GM21360 (cell line): ENCODE results near the gene ELF1.
A peak's percentile ranks its signal among the peaks of the same experiment; 100 is the strongest.
"Not testable (repeated sequence)": the region's sequence is repeated elsewhere in the genome, so short reads cannot be mapped to it uniquely, and the experiment has no call there.

ENCODE experiments used
- ATAC-seq: cut with Tn5 transposase; IDR thresholded peaks from one replicate; pipeline ENCODE4 v1.9.1; 2021; ENCODE audit warnings: mild to moderate bottlenecking, moderate library complexity; ENCODE audit not compliant: unreplicated experiment

ELF1 gene

DNA sequence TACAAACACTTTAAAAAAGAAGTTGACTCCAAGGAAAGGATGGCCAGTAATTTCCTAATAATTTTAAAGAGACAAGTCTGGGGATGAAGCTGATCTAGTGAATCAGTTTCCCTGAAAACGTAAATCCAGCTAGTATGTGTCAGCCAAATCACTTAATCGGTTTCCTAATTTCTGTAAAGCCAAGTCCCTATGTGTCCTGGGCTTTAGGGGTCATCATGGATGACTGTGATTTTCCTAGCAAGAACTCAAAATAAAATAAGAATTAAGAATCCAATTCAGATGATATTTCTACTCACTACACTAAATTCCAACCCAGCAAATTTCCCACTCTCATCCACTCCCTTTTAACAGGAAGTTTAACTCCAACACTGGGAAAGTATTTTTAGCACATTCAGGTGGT, 35.9 kb downstream of the ELF1 start:
- no peak for ATAC-seq

DNA sequence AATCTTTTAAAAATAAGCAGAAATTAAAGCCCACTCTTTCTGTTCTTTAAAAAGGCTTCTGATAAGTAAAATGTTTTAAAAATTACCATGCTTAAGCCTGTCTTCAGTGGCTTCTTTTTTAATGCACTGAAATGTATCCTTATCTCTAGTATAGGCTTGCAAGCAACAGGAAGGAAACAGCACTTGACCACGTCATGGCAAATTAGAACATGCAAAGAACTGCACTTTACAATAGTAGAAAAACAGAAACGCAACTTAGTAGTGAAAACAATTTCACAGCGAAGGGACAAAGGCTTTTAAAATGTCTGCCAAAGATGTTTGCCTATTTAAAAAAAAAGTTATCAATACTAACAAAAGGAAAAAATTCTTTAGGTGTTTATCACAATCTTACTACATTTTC, 36.3 kb downstream of the ELF1 start:
- peak; percentile 47 for ATAC-seq

DNA sequence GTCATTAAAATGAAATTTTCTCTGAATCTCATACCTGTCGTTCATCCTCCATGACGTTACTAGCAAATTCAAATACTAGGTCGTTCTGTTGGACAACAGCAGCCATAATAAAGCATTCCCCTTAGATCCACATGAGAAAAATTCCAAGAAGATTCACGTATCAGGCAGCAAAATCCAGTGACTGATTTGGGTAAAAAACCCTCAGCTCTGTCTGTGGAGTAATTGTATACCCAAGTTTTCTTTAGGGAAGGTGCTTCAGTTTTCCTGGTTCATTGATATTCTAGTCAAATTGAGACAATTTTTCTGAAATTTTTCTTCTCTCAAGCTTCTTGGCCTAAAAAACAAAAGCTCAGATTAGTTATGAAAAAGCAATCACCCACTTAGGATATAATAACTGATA, 37.2 kb downstream of the ELF1 start:
- ATAC-seq, result no peak

DNA sequence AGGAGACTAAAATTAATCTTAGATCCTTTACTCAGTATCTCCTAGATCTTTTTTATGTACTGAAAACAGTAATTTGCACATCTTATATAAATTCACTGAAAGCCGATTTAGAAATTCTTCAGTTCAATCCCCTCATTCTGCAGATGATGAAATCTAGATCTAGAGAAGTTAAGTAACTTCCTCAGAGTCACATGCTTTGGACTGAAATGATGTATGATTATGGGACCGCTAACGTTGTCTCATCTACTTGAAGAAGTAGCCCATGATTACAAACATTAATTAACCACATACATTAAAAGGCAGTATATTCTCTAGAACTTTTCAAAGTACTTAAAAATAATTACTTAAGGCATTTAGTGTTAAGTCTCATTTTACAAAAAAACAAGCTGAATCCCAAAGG, 37.8 kb downstream of the ELF1 start:
- no peak for ATAC-seq

DNA sequence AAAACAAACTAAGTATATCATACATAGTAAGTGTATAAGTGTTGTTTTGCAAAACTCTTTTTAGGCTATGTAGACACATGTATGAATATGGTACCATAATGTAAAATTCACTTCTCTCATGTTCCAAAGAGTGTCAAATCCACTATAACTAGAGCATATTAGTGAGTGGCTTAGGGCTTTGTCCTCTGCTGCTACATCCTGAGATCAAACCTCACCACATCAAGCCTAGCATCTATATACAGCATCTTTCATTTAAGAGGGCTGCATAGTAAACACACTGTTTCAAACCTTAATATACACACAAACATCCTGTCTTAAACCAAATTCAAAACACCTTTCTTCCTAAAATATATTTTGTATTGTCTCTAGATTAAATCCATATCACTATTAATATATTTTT, 38.7 kb downstream of the ELF1 start:
- ATAC-seq, result no peak

DNA sequence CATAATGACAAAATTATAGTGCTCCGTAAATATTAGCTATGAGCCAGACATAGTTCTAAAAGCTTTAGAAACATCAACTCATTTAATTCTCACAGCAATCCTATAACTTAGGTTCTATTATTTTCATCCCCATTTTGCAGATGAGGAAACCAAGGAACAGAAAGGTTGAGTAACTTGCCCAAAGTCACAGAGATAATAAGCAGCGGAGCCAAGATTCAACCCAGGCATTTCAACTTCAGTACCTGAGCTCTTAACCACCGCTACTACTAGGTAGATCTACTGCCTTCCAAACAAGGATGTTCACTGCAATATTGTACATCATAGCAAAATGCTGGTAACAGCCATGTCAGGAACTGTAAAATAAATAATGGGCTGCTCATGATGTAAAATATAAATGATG, 39.9 kb downstream of the ELF1 start:
- no peak for ATAC-seq

DNA sequence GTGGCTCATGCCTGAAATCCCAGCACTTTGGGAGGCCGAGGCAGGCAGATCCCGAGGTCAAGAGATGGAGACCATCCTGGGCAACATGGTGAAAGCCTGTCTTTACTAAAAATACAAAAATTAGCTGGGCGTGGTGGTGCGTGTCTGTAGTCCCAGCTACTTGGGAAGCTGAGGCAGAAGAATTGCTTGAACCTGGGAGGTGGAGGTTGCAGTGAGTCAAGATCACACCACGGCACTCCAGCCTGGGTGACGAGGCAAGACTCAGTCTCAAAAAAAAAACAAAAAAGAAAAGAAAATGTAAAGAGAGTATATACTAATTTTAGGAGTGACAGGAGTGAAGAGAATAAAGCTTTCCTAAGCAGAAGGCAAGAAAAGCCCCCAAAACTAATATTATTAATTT, 41.0 kb downstream of the ELF1 start:
- not testable (repeated sequence) for ATAC-seq

DNA sequence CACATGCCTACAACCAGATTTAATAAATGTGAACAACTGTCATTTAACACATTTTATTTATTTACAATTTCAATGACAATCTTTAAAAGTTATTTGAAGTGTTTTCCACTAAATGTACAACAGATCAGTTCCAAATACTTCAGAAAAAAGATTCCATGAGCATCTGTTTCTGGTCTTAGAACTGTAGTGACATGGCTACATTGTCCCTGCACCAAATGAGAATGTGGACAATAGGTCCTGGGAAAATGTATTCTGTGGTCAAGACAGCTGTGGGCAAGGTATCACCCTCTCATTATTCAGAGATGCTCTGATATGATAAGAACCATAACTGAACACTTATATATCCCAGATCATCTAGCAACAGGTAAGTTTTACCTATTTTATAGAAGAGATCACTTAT, 43.7 kb downstream of the ELF1 start:
- no peak for ATAC-seq

DNA sequence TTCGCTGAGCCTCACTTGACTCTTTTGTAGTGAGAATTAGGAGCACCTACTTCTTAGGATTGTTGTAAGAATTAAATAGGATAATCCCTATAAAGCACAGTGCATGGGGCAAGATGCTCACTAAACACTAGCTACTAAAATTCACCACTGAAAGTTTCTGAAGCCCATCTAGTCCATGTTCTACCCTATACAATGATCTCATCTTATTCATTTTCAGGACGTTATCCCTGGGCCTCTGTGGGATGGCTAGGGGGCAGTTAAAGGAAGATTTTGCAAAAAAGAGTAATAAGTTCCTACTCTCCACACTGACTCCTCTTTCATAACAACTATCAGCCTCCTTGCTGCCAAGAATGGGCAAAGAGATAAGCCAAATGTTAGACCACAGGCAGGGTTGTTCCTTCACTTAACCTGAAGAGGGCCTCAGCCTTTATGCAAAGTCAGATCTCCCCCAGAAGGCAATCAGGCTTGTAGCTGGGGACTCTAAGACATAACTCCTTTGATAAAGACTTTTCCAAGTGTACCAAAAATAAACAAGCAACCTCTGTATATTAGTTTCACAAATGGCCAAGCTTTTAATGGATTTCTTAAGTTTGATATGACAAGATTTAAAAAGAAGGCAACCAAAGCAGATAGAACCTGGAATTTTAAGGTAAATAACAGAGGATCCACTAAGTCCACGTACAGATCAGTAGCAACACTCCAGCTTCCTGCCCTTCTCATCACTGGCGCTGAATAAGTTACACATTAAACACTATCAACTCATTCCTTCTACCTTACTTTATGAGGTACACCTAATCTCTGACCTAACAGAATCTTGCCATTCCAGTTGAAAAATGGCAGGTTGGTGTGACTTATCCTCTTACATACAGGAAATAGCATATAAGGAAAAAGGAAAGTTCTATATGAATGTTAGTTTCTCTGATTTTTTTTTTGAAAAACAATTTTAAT, 44.4 kb downstream of the ELF1 start:
- ATAC-seq, result peak; percentile 52

DNA sequence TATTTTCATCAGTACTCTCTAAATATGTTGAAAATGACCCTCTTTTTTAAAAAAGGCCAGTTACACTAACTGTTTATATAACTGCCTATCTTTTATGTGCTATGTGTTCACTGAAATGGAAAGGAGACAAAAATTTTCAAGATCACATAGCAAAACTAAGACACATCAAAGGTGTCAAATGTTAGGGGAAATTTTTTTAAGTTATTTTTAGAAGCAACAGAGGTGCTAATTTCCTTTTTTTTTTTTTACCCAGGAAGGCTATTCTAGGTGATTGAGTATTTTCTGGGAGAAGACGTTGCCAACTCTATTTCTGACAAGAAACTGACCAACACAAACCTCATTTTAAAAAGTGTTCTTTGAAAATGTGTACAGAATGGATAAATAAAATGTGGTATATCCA, 45.7 kb downstream of the ELF1 start:
- no peak for ATAC-seq

DNA sequence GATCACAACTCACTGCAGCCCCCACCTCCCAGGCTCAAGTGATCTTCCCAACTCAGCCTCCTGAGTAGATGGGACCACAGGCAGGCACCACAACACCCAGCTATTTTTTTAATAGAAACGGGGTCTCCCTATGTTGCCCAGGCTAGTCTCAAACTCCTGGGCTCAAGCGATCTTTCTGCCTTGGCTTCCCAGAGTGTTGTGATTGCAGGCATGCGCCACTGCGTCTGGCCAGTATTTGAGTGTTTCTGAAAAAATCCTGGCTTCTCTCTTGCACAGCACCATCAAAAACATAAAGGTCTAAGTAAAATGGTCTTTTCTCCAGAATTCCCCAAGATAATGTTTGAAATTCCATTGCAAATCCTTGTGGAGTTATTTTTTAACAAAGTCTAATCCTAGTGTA, 47.8 kb downstream of the ELF1 start:
- ATAC-seq, result no peak

DNA sequence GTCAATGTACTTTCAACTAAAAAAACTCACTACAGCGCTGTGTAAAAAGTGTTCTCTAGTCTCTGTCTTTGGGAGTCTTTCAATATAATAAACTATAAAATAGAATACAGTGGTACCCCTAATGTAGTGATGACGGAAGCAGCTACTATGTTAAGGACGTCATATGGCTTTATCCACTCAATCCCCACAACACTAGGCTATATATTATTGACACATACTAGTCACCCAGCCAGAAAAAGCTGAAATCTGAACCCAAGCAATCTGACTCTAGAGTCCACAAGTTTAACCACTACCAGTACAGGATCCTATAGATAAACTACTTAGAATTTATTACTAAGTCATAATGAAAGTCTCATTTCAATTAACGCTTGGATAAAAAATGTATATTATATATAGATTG, 48.3 kb downstream of the ELF1 start:
- ATAC-seq, result no peak

DNA sequence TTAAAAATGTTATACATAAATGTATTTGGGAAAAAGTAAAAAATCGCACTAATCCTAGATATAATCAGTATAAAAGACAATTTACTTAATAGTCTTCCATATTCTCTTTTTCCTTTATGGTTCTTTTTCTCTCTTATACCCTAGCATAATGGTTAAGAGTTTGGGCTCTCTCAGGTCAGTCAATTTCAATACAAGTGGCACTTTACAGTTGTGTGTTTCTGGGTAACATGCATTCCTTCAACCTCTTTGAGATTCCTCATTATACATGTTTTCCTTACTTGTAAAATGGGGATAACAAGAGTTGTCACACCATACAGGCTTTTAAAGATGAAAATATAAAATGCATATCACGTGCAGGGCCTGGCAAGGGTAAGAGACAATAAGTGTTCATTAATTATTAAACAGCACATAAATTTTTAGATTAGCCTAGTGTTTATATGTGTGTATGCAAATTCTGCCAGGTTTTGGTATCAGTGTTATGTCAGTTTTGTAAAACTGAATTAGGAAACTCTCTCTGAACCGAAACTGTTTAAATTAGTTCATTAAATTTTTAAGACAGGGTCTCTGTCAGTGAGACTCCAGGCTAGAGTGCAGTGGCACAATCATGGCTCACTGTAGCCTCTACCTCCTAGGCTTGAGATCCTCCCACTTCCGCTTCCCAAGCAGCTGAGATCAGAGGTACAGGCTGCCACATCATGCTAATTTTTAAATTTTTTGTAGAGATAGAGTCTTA, 49.8 kb downstream of the ELF1 start:
- peak; percentile 39 for ATAC-seq

DNA sequence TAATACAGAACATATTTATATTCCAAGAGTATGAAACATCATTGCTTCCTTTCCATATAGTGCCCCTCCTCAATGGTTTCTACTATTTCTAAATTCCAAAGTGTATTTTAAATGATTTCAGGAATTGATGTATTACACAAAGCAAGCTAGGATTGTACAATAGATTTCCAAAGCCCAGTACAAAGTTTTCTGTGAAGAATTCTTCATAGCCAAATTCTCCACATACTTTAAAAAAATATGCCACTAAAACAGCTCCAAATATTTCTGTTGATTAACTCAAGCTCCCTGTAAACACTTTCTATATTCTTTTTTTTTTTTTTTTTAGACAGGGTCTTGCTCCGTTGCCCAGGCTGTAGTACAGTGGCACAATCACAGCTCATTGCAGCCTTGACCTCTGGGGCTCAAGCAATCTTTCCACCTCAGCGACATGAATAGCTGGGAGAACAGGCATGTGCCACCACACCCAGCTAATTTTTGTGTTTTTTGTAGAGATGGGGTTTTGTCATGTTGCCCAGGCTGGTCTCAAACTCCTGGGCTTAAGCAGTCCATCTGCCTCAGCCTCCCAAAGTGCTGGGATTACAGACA, 50.6 kb downstream of the ELF1 start:
- no peak for ATAC-seq

DNA sequence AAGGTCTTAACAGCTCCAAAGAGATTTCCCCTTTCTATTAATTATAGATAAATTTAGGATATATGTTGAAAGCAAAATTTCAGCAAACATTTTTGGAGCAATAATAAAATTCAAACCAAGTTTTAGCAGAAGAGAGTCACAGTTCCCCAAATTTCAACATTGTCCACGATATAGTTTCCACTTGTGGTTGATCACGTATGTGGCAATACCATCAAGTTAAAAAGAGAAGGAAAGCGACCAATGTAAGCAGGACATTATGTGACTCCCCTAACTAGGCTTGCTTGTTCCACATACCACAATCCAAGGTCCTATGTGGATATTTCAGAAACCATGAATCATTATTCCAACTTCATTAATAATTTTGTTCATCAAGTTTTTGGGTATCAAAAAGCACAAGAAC, 52.8 kb downstream of the ELF1 start:
- ATAC-seq, result no peak

DNA sequence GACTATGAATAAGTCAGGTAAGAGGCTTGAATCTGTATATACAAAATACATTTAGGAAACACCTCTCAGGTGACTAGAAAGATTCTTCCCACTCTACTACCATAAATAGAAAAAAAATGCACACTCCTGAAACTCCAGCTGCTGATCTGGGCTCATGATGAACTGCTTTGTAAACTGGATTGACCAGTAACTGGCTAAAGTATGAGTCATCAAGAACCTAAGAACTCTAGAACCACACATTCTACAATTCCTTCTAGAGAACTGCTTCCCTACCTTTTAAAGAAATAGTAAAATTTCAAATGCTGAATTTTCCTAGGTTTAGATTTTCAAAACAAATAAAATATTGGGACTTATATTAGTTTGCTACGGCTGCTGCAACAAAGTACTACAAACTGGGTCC, 55.2 kb downstream of the ELF1 start:
- no peak for ATAC-seq

DNA sequence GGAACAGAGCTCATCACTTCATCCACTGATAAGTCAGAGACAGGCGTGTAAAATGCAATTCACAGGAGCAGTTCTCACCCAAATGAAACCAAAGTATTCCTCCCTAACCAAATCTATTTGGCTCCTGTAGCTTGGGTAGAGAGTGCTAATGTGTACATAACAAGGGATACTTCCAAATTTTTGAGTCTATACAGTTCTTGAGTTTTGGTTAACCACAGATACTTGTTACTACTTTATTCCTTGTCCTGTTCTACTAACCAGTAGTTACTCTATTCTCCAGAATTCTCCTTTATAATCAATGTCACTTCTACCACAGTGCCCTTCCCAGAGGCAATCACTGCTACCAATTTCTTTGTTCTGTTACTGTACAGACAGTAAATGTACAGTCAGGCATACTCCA, 57.3 kb downstream of the ELF1 start:
- ATAC-seq, result no peak

DNA sequence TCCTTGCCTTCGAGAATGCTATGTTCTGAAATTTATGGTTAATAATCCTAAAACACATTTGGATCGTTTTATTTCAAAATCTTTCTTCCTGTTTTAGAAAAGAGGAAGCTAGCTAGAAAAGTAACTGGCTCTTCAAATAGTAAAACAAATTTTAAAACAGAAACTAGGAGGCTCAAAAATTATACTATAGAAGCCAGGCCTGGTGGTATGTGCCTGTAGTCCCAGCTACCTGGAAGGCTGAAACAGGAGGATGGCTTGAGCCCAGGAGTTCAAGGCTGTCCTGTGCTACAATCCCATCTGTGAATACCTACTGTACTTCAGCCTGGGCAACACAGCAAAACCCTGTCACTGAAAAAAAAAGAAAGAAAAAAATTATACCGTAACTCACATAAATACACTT, 57.9 kb downstream of the ELF1 start:
- no peak for ATAC-seq

DNA sequence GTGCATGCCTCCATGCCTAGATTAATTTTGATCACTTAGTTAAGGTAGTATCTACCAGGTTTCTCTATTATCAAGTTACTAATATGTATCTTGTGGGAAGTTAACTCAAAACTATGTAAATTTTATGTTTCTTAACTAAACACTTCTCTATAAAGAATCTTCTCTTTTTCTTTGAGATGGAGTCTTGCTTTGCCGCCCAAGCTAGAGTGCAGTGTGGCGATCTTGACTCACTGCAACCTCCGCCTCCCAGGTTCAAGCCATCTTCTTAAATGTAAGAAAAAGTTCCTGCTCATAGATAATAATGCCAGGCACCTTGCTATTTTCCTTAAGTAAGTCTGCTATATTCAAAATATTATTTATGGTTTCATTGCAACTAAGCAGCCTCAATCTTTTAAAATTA, 58.4 kb downstream of the ELF1 start:
- ATAC-seq, result no peak

DNA sequence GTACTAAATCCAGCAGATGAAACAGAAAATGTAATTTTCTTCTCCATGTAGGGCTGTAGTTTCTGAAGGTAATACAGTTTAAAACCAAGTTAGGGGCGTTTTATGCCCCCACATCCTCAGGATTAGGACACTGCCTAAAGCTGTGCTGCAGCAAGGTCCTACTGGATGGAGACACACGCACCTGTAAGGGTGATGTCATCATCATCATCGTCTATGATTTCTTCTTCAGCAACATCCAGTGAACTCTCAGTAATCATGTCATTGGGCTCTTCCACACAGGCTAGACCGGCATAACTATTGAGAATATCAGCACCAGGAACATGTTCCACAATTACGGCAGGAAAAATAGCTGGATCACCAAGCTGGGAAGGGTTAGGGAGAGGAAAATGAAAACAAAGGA, 60.5 kb downstream of the ELF1 start:
- ATAC-seq, result no peak

DNA sequence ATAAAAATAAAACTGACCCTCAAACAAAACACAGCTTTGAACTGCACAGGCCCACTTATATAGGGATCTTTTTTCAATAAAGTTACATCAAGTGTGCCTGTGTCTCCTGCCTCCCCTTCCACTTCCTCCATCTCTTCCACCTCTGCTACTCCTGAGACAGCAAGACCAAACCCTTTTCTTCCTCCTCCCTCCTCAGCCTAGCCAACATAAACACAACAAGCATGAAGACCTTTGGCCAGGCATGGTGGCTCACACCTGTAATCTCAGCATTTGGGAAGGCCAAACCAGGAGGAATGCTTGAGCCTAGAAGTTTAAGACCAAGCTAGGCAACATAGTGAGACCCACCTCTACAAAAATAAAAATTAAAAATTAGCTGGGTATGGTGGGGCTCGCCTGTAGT, 72.6 kb downstream of the ELF1 start:
- no peak for ATAC-seq

DNA sequence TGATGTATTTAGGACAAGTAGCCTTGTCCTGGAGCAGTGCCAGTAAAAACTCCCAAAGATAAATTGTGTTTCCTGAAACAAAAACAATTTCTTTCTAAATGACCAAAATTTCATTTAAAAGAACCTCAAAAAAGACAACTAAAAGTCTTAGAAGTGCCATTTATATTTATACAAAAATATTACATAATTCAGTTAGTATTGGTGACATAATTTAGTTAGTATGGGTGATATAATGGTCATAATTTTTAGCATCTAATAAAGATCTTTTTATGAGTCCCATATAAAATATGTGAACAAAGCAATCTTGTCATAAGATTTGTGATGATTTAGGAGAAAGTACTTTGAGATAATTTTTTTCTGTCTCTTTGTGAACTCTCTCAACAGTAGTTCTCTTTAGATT, 76.0 kb downstream of the ELF1 start:
- ATAC-seq, result no peak
